Tibial nerve (tissue), 4 donors: Measurements from ENCODE around the gene KCTD12.

Experiments
- EP300 ChIP-seq, 2 donors: sonication (generic); formaldehyde crosslinking; IDR thresholded peaks; one replicate each; pipeline ENCODE4 v1.6.1; 2017; ENCODE audit warnings: antibody characterized with exemption in 2 of 2, mild to moderate bottlenecking in 1 of 2
- POLR2A ChIP-seq, 2 donors: fragments of 450-650 bp; IDR thresholded peaks; one replicate each; pipeline ENCODE4 v1.6.1; 2017; ENCODE audit warnings: antibody characterized with exemption in 2 of 2, mild to moderate bottlenecking in 2 of 2, moderate library complexity in 2 of 2
- TF ChIP-seq, protein P1 (sequence below), 5 experiments: fragments of 200-600 bp in 3 of 5; fragments of 450-650 bp in 2 of 5; sonication (generic) in 3 of 5; IDR thresholded peaks; one replicate each; pipeline ENCODE4 v1.5.1; 2016 to 2019; ENCODE audit warnings: antibody characterized with exemption in 5 of 5, mild to moderate bottlenecking in 3 of 5, moderate library complexity in 2 of 5

DNA sequence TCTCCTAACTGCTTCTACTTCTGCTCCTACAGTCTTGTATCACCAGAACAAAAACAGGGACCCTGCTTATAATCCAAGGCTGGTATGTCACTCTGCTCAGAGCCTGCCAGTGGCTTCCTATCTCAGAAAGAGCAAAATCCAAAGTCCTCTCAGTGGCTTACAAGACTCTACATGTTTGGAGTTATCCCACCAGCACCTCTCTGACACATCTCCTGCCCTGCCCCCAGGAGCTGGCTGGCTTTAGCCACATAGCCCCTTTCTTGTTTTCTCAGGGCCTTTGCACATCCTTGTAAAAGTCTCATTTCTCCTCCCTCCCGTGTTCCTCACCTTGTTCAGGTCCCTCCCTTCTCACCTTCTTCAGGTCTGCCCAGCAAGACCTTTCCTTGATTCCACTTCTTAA is 2.2 kb upstream of the KCTD12 start:
- TF ChIP-seq EP300 (IDR thresholded peaks at IDR 0.05) (no peak), POLR2A (IDR thresholded peaks at IDR 0.05) (no peak)
- TF ChIP-seq, protein P1, sequence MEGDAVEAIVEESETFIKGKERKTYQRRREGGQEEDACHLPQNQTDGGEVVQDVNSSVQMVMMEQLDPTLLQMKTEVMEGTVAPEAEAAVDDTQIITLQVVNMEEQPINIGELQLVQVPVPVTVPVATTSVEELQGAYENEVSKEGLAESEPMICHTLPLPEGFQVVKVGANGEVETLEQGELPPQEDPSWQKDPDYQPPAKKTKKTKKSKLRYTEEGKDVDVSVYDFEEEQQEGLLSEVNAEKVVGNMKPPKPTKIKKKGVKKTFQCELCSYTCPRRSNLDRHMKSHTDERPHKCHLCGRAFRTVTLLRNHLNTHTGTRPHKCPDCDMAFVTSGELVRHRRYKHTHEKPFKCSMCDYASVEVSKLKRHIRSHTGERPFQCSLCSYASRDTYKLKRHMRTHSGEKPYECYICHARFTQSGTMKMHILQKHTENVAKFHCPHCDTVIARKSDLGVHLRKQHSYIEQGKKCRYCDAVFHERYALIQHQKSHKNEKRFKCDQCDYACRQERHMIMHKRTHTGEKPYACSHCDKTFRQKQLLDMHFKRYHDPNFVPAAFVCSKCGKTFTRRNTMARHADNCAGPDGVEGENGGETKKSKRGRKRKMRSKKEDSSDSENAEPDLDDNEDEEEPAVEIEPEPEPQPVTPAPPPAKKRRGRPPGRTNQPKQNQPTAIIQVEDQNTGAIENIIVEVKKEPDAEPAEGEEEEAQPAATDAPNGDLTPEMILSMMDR (IDR thresholded peaks at IDR 0.05) = no peak
